ENCODE measurements around the gene ELMO3. TPM values are rescaled to one million over a fixed set of nuclear protein-coding genes. Genes with fewer than 3 reads are reported as not detected.
A peak's percentile ranks its signal among the peaks of the same experiment; 100 is the strongest.

Gene ELMO3
- total RNA-seq, 1 experiment from 2014 or later = 8.6 TPM

DNA sequence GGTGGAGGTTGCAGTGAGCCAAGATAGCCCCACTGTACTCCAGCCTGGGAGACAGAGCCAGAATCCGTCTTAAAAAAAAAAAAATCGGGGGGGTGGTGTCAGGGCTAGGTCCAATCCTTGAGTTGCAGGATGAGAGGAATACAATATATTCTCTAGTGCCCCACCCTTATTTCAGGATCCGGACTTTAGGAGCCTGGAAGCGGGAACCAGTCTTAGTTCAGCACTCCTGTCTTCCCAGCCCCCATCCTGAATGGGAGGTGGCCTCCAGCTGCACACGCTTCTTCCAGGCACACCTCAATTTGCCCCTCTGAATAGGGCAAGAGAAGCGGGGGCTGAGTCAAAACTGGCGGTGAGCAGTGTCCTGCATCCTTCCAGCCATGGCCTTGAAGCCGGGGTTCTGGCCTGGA, 46.7 kb downstream of the ELMO3 start:
- no peak for DNase-seq
- H3K79me2 ChIP-seq (ENCODE audit: insufficient read depth, low read length) = no peaks in the 10 kb centered on the region; the same call in 1 of the 2 replicates
- peaks cover 13% of the 10 kb centered on the region; the same call in 1 of the 2 replicates for H3K4me1 ChIP-seq (ENCODE audit: insufficient read depth, low read length)
- no peak overlapping the region for H2BK20ac ChIP-seq (ENCODE audit: low read depth, low read length, poor library complexity, severe bottlenecking)
- peak overlapping the region; percentile 74 for H3K14ac ChIP-seq (ENCODE audit: insufficient read depth, low read length)
- H2BK15ac ChIP-seq (ENCODE audit: low read depth, low read length) = no peak overlapping the region
- no peak overlapping the region for H3K4ac ChIP-seq (ENCODE audit: low read depth, low read length)
- peak overlapping the region; percentile 16 to 85 (median 52); a peak in 3 of 7 replicates for H3K27ac Mint-ChIP-seq
- H3K4me2 ChIP-seq (ENCODE audit: insufficient read depth, insufficient read length, low read length) = peak overlapping the region; percentile 41
- no peak overlapping the region for H4K91ac ChIP-seq (ENCODE audit: insufficient read length, low read depth, low read length)
- no peak overlapping the region for H3K18ac ChIP-seq (ENCODE audit: insufficient read length, low read depth, low read length)
- peaks cover under 1% of the 10 kb centered on the region for H3K79me1 ChIP-seq (ENCODE audit: insufficient read depth, low read depth, low read length, poor library complexity, severe bottlenecking)
- H2AFZ ChIP-seq (ENCODE audit: low read length) = no peak overlapping the region
- no CpG with 5 or more reads among the region's 8 CpGs for WGBS (ENCODE audit: extremely low coverage, insufficient read length, low lambda C conversion rate)
- no peak overlapping the region for H4K5ac ChIP-seq (ENCODE audit: insufficient read length, low read depth, low read length)
- H3K23ac ChIP-seq (ENCODE audit: insufficient read length, low read depth, low read length) = no peak overlapping the region
- TF ChIP-seq, protein P1, sequence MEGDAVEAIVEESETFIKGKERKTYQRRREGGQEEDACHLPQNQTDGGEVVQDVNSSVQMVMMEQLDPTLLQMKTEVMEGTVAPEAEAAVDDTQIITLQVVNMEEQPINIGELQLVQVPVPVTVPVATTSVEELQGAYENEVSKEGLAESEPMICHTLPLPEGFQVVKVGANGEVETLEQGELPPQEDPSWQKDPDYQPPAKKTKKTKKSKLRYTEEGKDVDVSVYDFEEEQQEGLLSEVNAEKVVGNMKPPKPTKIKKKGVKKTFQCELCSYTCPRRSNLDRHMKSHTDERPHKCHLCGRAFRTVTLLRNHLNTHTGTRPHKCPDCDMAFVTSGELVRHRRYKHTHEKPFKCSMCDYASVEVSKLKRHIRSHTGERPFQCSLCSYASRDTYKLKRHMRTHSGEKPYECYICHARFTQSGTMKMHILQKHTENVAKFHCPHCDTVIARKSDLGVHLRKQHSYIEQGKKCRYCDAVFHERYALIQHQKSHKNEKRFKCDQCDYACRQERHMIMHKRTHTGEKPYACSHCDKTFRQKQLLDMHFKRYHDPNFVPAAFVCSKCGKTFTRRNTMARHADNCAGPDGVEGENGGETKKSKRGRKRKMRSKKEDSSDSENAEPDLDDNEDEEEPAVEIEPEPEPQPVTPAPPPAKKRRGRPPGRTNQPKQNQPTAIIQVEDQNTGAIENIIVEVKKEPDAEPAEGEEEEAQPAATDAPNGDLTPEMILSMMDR (conservative IDR thresholded peaks at IDR 0.05) = no peak
- H3T11ph ChIP-seq (ENCODE audit: low read length) = no peak overlapping the region
- no peaks in the 10 kb centered on the region for H3K9me3 Mint-ChIP-seq
- no peaks in the 10 kb centered on the region; the same call in 1 of the 2 replicates for H3K27me3 ChIP-seq (ENCODE audit: insufficient read depth, low read length)
- no peak overlapping the region for H3K56ac ChIP-seq (ENCODE audit: insufficient read length, low read depth, low read length)
- H2AK5ac ChIP-seq (ENCODE audit: insufficient read length, low read length) = no peak overlapping the region
- peaks cover 42 to 50% of the 10 kb centered on the region in 2 experiments for H3K4me1 Mint-ChIP-seq
- peaks cover 3% of the 10 kb centered on the region for H4K20me1 ChIP-seq (ENCODE audit: control insufficient read depth, insufficient read depth, insufficient read length)
- H3K27ac ChIP-seq (ENCODE audit: insufficient read length, low read depth, low read length) = no peak overlapping the region
- no peak overlapping the region for H4K8ac ChIP-seq (replicated peaks; ENCODE audit: insufficient read length, low read depth, low read length)
- no peaks in the 10 kb centered on the region; a peak in 2 of 7 replicates for H3K36me3 Mint-ChIP-seq (ENCODE audit: insufficient read depth in 1 of 3, low read depth in 3 of 3)
- peaks cover 24% of the 10 kb centered on the region for H3K27me3 Mint-ChIP-seq (ENCODE audit: low read depth)
- H3K9me3 ChIP-seq (ENCODE audit: control insufficient read depth, low read depth, low read length) = no peaks in the 10 kb centered on the region
- H3K4me3 Mint-ChIP-seq = peak overlapping the region; percentile 86 to 94
- H2BK12ac ChIP-seq (ENCODE audit: insufficient read length, low read depth, low read length) = no peak overlapping the region
- H2BK120ac ChIP-seq (ENCODE audit: low read depth, low read length, poor library complexity, severe bottlenecking) = no peak overlapping the region
- H3K23me2 ChIP-seq (ENCODE audit: insufficient read length, low read depth, low read length, poor library complexity, severe bottlenecking) = peaks cover 31% of the 10 kb centered on the region
- H3K9ac ChIP-seq (ENCODE audit: extremely low read depth, insufficient read length, low read length) = peak overlapping the region; percentile 12
- H2BK5ac ChIP-seq (ENCODE audit: insufficient read length, low read length) = no peak overlapping the region

Measured in H9 (cell line).